Measurements from ENCODE around the gene AKR1D1. TPM values are rescaled to one million over a fixed set of nuclear protein-coding genes. Genes with fewer than 3 reads are reported as not detected.
"Not testable (repeated sequence)": the region's sequence is repeated elsewhere in the genome, so short reads cannot be mapped to it uniquely, and the experiment has no call there.

The AKR1D1 gene
- total RNA-seq, 2 experiments from 2014 or later, result not detected

GRCh38 chr7:138032770-138033169 is 43.5 kb upstream of the AKR1D1 start:
- POLR2A ChIA-PET, result interaction anchor here (0.9 kb wide), 1 partner anchor 16 kb away, joined by 3 read pairs; no protein-coding TSS in a partner anchor
- Histone ChIP-seq H3K27ac (ENCODE audit: low read depth, low read length, poor library complexity, severe bottlenecking) (no peak overlapping the region), H3K4me2 (ENCODE audit: low read length) (no peak overlapping the region), H3K9me3 (ENCODE audit: low read length) (peaks cover 3% of the 10 kb centered on the region; the same call in 1 of the 2 replicates), H3K4me1 (ENCODE audit: insufficient read depth, low read length, poor library complexity, severe bottlenecking) (no peaks in the 10 kb centered on the region), H3K79me2 (ENCODE audit: insufficient read depth, low read depth, low read length) (no peaks in the 10 kb centered on the region), H3K9me2 (ENCODE audit: insufficient read depth, low read length) (no peaks in the 10 kb centered on the region), H3K4me3 (ENCODE audit: low read depth, low read length, poor library complexity, severe bottlenecking) (no peak overlapping the region), H4K20me1 (ENCODE audit: insufficient read depth, low read length) (no peaks in the 10 kb centered on the region), H3K36me3 (ENCODE audit: insufficient read depth, low read length) (no peaks in the 10 kb centered on the region), H2AFZ (ENCODE audit: low read length) (no peak overlapping the region)
- BruUV-seq (replicated peaks), result no TSS peak
- TF ChIP-seq EZH2phosphoT487 (IDR thresholded peaks at IDR 0.05; ENCODE audit: borderline replicate concordance, low read depth, low read length) (no peak), CTCF (conservative IDR thresholded peaks at IDR 0.05; ENCODE audit: low read length) (no peak)
- no peak for DNase-seq (ENCODE audit: low spot score)
- CTCF ChIA-PET (ENCODE audit: unreplicated experiment), result no interaction called here
- intact Hi-C loops (cut with micrococcal nuclease; ENCODE audit: unreplicated experiment), result no loop called here

- Histone ChIP-seq H4K20me1 (ENCODE audit: insufficient read depth, low read length) (no peaks in the 10 kb centered on the region), H3K79me2 (ENCODE audit: insufficient read depth, low read depth, low read length) (no peaks in the 10 kb centered on the region), H3K4me2 (ENCODE audit: low read length) (no peak overlapping the region), H3K4me1 (ENCODE audit: insufficient read depth, low read length, poor library complexity, severe bottlenecking) (no peaks in the 10 kb centered on the region), H3K4me3 (ENCODE audit: low read depth, low read length, poor library complexity, severe bottlenecking) (no peak overlapping the region), H3K9me3 (ENCODE audit: low read length) (peaks cover 3% of the 10 kb centered on the region; the same call in 1 of the 2 replicates), H3K27ac (ENCODE audit: low read depth, low read length, poor library complexity, severe bottlenecking) (no peak overlapping the region), H2AFZ (ENCODE audit: low read length) (no peak overlapping the region), H3K9me2 (ENCODE audit: insufficient read depth, low read length) (no peaks in the 10 kb centered on the region), H3K36me3 (ENCODE audit: insufficient read depth, low read length) (no peaks in the 10 kb centered on the region)
- ChIA-PET CTCF (ENCODE audit: unreplicated experiment) (no interaction called here), POLR2A (interaction anchor here (0.9 kb wide), 1 partner anchor 17 kb away, joined by 3 read pairs; no protein-coding TSS in a partner anchor)
- no TSS peak for BruUV-seq (replicated peaks)
- DNase-seq (ENCODE audit: low spot score), result no peak
- TF ChIP-seq EZH2phosphoT487 (IDR thresholded peaks at IDR 0.05; ENCODE audit: borderline replicate concordance, low read depth, low read length) (no peak), CTCF (conservative IDR thresholded peaks at IDR 0.05; ENCODE audit: low read length) (no peak)
- intact Hi-C loops (cut with micrococcal nuclease; ENCODE audit: unreplicated experiment), result no loop called here
Observed at GRCh38 chr7:138033241-138033640, 43.0 kb upstream of the AKR1D1 start.

GRCh38 chr7:138036135-138036534 is 40.1 kb upstream of the AKR1D1 start:
- H3K9me2 ChIP-seq (ENCODE audit: insufficient read depth, low read length), result no peaks in the 10 kb centered on the region
- no peaks in the 10 kb centered on the region for H3K4me1 ChIP-seq (ENCODE audit: insufficient read depth, low read length, poor library complexity, severe bottlenecking)
- H3K4me3 ChIP-seq (ENCODE audit: low read depth, low read length, poor library complexity, severe bottlenecking), result no peak overlapping the region
- no peaks in the 10 kb centered on the region for H3K79me2 ChIP-seq (ENCODE audit: insufficient read depth, low read depth, low read length)
- no peak for TF ChIP-seq EZH2phosphoT487 (IDR thresholded peaks at IDR 0.05; ENCODE audit: borderline replicate concordance, low read depth, low read length)
- TF ChIP-seq CTCF (conservative IDR thresholded peaks at IDR 0.05; ENCODE audit: low read length), result no peak
- intact Hi-C loops (cut with micrococcal nuclease; ENCODE audit: unreplicated experiment), result no loop called here
- POLR2A ChIA-PET, result interaction anchor here (0.7 kb wide), 2 partner anchors 111 to 241 kb away, joined by 3 to 5 read pairs; no protein-coding TSS in a partner anchor
- no peaks in the 10 kb centered on the region for H4K20me1 ChIP-seq (ENCODE audit: insufficient read depth, low read length)
- no peaks in the 10 kb centered on the region for H3K36me3 ChIP-seq (ENCODE audit: insufficient read depth, low read length)
- no peak overlapping the region for H3K27ac ChIP-seq (ENCODE audit: low read depth, low read length, poor library complexity, severe bottlenecking)
- peaks cover 3% of the 10 kb centered on the region; the same call in 1 of the 2 replicates for H3K9me3 ChIP-seq (ENCODE audit: low read length)
- no peak overlapping the region for H2AFZ ChIP-seq (ENCODE audit: low read length)
- no peak for DNase-seq (ENCODE audit: low spot score)
- H3K4me2 ChIP-seq (ENCODE audit: low read length), result no peak overlapping the region
- no TSS peak for BruUV-seq (replicated peaks)
- CTCF ChIA-PET (ENCODE audit: unreplicated experiment), result no interaction called here

GRCh38 chr7:138040063-138040462 is 36.2 kb upstream of the AKR1D1 start:
- H3K79me2 ChIP-seq (ENCODE audit: insufficient read depth, low read depth, low read length); H2AFZ ChIP-seq (ENCODE audit: low read length); H3K27ac ChIP-seq (ENCODE audit: low read depth, low read length, poor library complexity, severe bottlenecking); H3K9me2 ChIP-seq (ENCODE audit: insufficient read depth, low read length); H3K9me3 ChIP-seq (ENCODE audit: low read length); CTCF ChIA-PET (ENCODE audit: unreplicated experiment); H4K20me1 ChIP-seq (ENCODE audit: insufficient read depth, low read length); BruUV-seq (replicated peaks); H3K4me3 ChIP-seq (ENCODE audit: low read depth, low read length, poor library complexity, severe bottlenecking); H3K4me2 ChIP-seq (ENCODE audit: low read length); DNase-seq (ENCODE audit: low spot score); intact Hi-C loops (cut with micrococcal nuclease; ENCODE audit: unreplicated experiment); H3K4me1 ChIP-seq (ENCODE audit: insufficient read depth, low read length, poor library complexity, severe bottlenecking); H3K36me3 ChIP-seq (ENCODE audit: insufficient read depth, low read length): not testable (repeated sequence)
- POLR2A ChIA-PET, result interaction anchor here (0.6 kb wide), 1 partner anchor 1386 kb away, joined by 4 read pairs; no protein-coding TSS in a partner anchor
